A204.1 (cell line): ENCODE data around the gene CSNK1D.

Experiments
- FAIRE-seq: peaks from 2 replicates; lab custom pipeline; 2012; peaks lifted over from hg19 to GRCh38; lab: Jason Lieb, UNC

The CSNK1D gene

GRCh38 chr17:82273327-82274133 lies at the start of gene CSNK1D:
Gene CSNK1D, minus strand, starts transcription at chr17:82273700. Its CDS starts 319 bp downstream, at chr17:82273381.
- FAIRE-seq = no peak

GRCh38 chr17:82322526-82323453 lies 49.3 kb upstream of the CSNK1D start:
- no peak for FAIRE-seq

- no peak for FAIRE-seq
Observed at GRCh38 chr17:82321947-82322466, 48.5 kb upstream of the CSNK1D start.

GRCh38 chr17:82320956-82321927 lies 47.7 kb upstream of the CSNK1D start:
- FAIRE-seq = no peak

GRCh38 chr17:82320140-82320840 lies 46.8 kb upstream of the CSNK1D start:
- no peak for FAIRE-seq

GRCh38 chr17:82319619-82320062 lies 46.1 kb upstream of the CSNK1D start:
- no peak for FAIRE-seq

GRCh38 chr17:82318772-82319606 lies 45.5 kb upstream of the CSNK1D start:
- FAIRE-seq = no peak

- no peak for FAIRE-seq
Observed at GRCh38 chr17:82318169-82318498, 44.6 kb upstream of the CSNK1D start.

- FAIRE-seq = no peak
Observed at GRCh38 chr17:82317394-82318168, 44.1 kb upstream of the CSNK1D start, which contains the start of gene CD7. Gene CD7, minus strand, starts transcription at chr17:82317608. Its CDS starts 113 bp downstream, at chr17:82317495.

GRCh38 chr17:82316651-82317393 lies 43.3 kb upstream of the CSNK1D start:
- no peak for FAIRE-seq

GRCh38 chr17:82315703-82316358 lies 42.3 kb upstream of the CSNK1D start:
- no peak for FAIRE-seq

GRCh38 chr17:82314727-82315605 lies 41.5 kb upstream of the CSNK1D start:
- FAIRE-seq = no peak

GRCh38 chr17:82314012-82314726 lies 40.7 kb upstream of the CSNK1D start:
- no peak for FAIRE-seq

GRCh38 chr17:82313195-82314011 lies 39.9 kb upstream of the CSNK1D start:
- no peak for FAIRE-seq

GRCh38 chr17:82311971-82312370 lies 38.5 kb upstream of the CSNK1D start:
- FAIRE-seq = no peak
